Choroid plexus epithelial cell (primary cell): ENCODE results near the gene LRP2BP.

Experiments
- DNase-seq: peaks from one replicate; pipeline ENCODE4 v3.0.0-alpha.2; 2010; ENCODE audit warnings: low read depth
- H3K4me3 ChIP-seq: 2 replicates; pipeline ENCODE4 v1.5.1; 2011; ENCODE audit warnings: low read depth, mild to moderate bottlenecking, control low read depth, low read length, moderate library complexity
- CTCF ChIP-seq: conservative IDR thresholded peaks from 2 replicates; pipeline ENCODE4 v1.5.1; 2011; ENCODE audit warnings: low read depth, mild to moderate bottlenecking, control low read depth, inconsistent platforms, low read length, moderate library complexity

LRP2BP gene

GRCh38 chr4:185378264-185378663 is 17.5 kb downstream of the LRP2BP start:
- no peak overlapping the region for H3K4me3 ChIP-seq
- DNase-seq = no peak
- TF ChIP-seq CTCF = no peak

- TF ChIP-seq CTCF = no peak
- DNase-seq = no peak
- H3K4me3 ChIP-seq = no peak overlapping the region
Observed at GRCh38 chr4:185374573-185374972, 21.2 kb downstream of the LRP2BP start.

- TF ChIP-seq CTCF = no peak
- no peak for DNase-seq
- no peak overlapping the region for H3K4me3 ChIP-seq
Observed at GRCh38 chr4:185374027-185374426, 21.7 kb downstream of the LRP2BP start.

- H3K4me3 ChIP-seq = no peak overlapping the region
- no peak for TF ChIP-seq CTCF
- DNase-seq = no peak
Observed at GRCh38 chr4:185371702-185372101, 24.0 kb downstream of the LRP2BP start.

GRCh38 chr4:185370268-185370949 is 25.3 kb downstream of the LRP2BP start:
- no peak for TF ChIP-seq CTCF
- DNase-seq = no peak
- H3K4me3 ChIP-seq = no peak overlapping the region

- DNase-seq = peak; percentile 16
- H3K4me3 ChIP-seq = no peak overlapping the region
- no peak for TF ChIP-seq CTCF
Observed at GRCh38 chr4:185369731-185370130, 26.0 kb downstream of the LRP2BP start.

GRCh38 chr4:185364886-185365285 is 30.8 kb downstream of the LRP2BP start:
- no peak overlapping the region for H3K4me3 ChIP-seq
- no peak for TF ChIP-seq CTCF
- no peak for DNase-seq
